GM12873 (cell line): ENCODE results near the gene THBS4.

ENCODE experiments used
- CTCF ChIP-seq: IDR thresholded peaks from 2 replicates; pipeline ENCODE4 v1.5.1; 2012; ENCODE audit warnings: low read depth, mild to moderate bottlenecking, moderate library complexity, low read length, control low read depth; ENCODE audit not compliant: insufficient read depth; ENCODE audit errors: missing control alignments

The THBS4 gene

DNA sequence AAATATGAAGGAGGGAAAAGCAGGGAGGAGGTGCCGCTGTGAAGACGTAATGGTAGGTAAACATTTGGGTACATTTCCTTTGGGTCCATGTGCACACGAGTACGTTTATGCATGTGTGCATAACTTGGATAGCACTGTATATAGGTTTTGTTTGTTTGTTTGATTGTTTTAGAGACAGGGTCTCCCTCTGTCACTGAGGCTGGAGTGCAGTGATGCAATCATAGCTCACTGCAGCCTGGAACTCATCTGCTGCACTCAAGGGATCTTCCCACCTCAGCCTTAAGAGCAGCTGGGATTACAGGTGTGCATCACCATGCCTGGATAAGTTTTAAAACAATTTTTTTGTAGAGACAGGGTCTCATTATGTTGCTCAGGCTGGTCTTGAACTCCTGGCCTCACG lies 94.0 kb downstream of the THBS4 start:
- no peak for TF ChIP-seq CTCF
